H1 (cell line): ENCODE measurements around the gene GIGYF2. TPM values are rescaled to one million over a fixed set of nuclear protein-coding genes. Genes with fewer than 3 reads are reported as not detected.

Experiments
- CTCF ChIA-PET: fragments of 300-600 bp; sonication (Branson Sonifier 250); formaldehyde crosslinking; loops from one replicate; lab custom pipeline; 2021; ENCODE audit not compliant: partially characterized antibody; lab: Charles Lee
- POLR2A ChIA-PET: fragments of 300-600 bp; sonication (Branson Sonifier 250); formaldehyde crosslinking; loops from one replicate; lab custom pipeline; 2021; ENCODE audit warnings: inconsistent platforms; ENCODE audit not compliant: partially characterized antibody; lab: Charles Lee
- DNase-seq, 2 experiments: peaks; one replicate each; pipeline versions ENCODE4 v3.0.0 to v3.0.0-alpha.2; 2010 to 2022; ENCODE audit warnings: low spot score in 2 of 2, low read depth in 1 of 2, mixed read lengths in 1 of 2
- FAIRE-seq: peaks from 2 replicates; lab custom pipeline; 2011; peaks lifted over from hg19 to GRCh38; lab: Jason Lieb, UNC
- H2AFZ ChIP-seq: 2 replicates; pipeline ENCODE4 v1.8.1; 2012; ENCODE audit warnings: low read length, inconsistent platforms
- H2AK5ac ChIP-seq: 2 replicates; pipeline ENCODE4 v1.6.1; 2013; ENCODE audit warnings: low read depth, low read length
- H2BK120ac ChIP-seq: replicated peaks from 2 replicates; pipeline ENCODE3; 2013; ENCODE audit warnings: low read depth, low read length, inconsistent platforms
- H2BK12ac ChIP-seq: 2 replicates; pipeline ENCODE4 v1.6.1; 2013; ENCODE audit warnings: low read depth, low read length
- H2BK15ac ChIP-seq: 2 replicates; pipeline ENCODE4 v1.6.1; 2013; ENCODE audit warnings: low read length
- H2BK20ac ChIP-seq: 2 replicates; pipeline ENCODE4 v1.6.1; 2013; ENCODE audit warnings: low read length
- H2BK5ac ChIP-seq: 2 replicates; pipeline ENCODE4 v1.6.1; 2013; ENCODE audit warnings: low read depth, low read length
- H3K14ac ChIP-seq: 2 replicates; pipeline ENCODE4 v1.6.1; 2013; ENCODE audit warnings: inconsistent platforms; ENCODE audit not compliant: insufficient read length
- H3K18ac ChIP-seq: 2 replicates; pipeline ENCODE4 v1.6.1; 2013; ENCODE audit warnings: low read length; ENCODE audit errors: extremely low read depth
- H3K23ac ChIP-seq: 2 replicates; pipeline ENCODE4 v1.6.1; 2013; ENCODE audit warnings: inconsistent platforms; ENCODE audit not compliant: insufficient read length
- H3K23me2 ChIP-seq: 2 replicates; pipeline ENCODE4 v1.6.1; 2013; ENCODE audit warnings: low read depth, low read length
- H3K27ac ChIP-seq: 2 replicates; pipeline ENCODE4 v1.6.1; 2011; ENCODE audit warnings: low read depth, low read length, inconsistent platforms
- H3K27me3 ChIP-seq, 4 experiments: replicated peaks in 1 of 4; 1 replicate in 1 of 4; 2 replicates in 3 of 4; pipeline versions ENCODE4 v1.6.1 to v1.8.1; 2011 to 2013; ENCODE audit warnings: low read length in 3 of 4, mild to moderate bottlenecking in 3 of 4, inconsistent platforms in 2 of 4, mixed read lengths in 2 of 4, moderate library complexity in 1 of 4; ENCODE audit not compliant: control insufficient read depth in 3 of 4, insufficient read depth in 3 of 4; ENCODE audit errors: extremely low read depth in 1 of 4
- H3K36me3 ChIP-seq, 4 experiments: 2 replicates each; pipeline versions ENCODE4 v1.6.1 to v1.8.1; 2011 to 2013; ENCODE audit warnings: mild to moderate bottlenecking in 4 of 4, low read length in 3 of 4, moderate library complexity in 2 of 4, control low read depth in 1 of 4, inconsistent platforms in 1 of 4; ENCODE audit not compliant: insufficient read depth in 4 of 4, control insufficient read depth in 2 of 4
- H3K4ac ChIP-seq: replicated peaks from 2 replicates; pipeline ENCODE3; 2013; ENCODE audit warnings: low read length, low read depth, mixed read lengths, inconsistent platforms; ENCODE audit not compliant: insufficient read length
- H3K4me1 ChIP-seq, 4 experiments: replicated peaks in 1 of 4; 1 replicate in 1 of 4; 2 replicates in 3 of 4; pipeline versions ENCODE4 v1.6.1 to v1.8.1; 2011 to 2013; ENCODE audit warnings: low read length in 3 of 4, inconsistent platforms in 2 of 4, mixed read lengths in 1 of 4; ENCODE audit not compliant: insufficient read depth in 4 of 4, control insufficient read depth in 3 of 4
- H3K4me2 ChIP-seq, 2 experiments: 2 replicates each; pipeline versions ENCODE4 v1.6.1 to v1.8.1; 2011 to 2013; ENCODE audit warnings: low read depth in 2 of 2, low read length in 2 of 2, control low read depth in 1 of 2, inconsistent platforms in 1 of 2, mild to moderate bottlenecking in 1 of 2; ENCODE audit not compliant: insufficient read depth in 1 of 2
- H3K4me3 ChIP-seq, 4 experiments: fragments of 200-600, 300-600 bp in 1 of 4; sonication (generic), shearing (Covaris generic), sonication (Bioruptor Twin) in 1 of 4; 2 replicates each; pipeline versions ENCODE4 v1.5.1 to v1.8.1; 2011 to 2016; ENCODE audit warnings: low read length in 4 of 4, low read depth in 3 of 4, control low read depth in 2 of 4, inconsistent platforms in 2 of 4, mild to moderate bottlenecking in 2 of 4, mixed read lengths in 1 of 4, moderate library complexity in 1 of 4; ENCODE audit not compliant: insufficient read depth in 2 of 4; ENCODE audit errors: extremely low read depth in 1 of 4
- H3K56ac ChIP-seq: replicated peaks from 2 replicates; pipeline ENCODE3; 2013; ENCODE audit warnings: low read depth, mild to moderate bottlenecking, mixed read lengths, low read length, inconsistent platforms; ENCODE audit not compliant: insufficient read length
- H3K79me1 ChIP-seq: 2 replicates; pipeline ENCODE4 v1.6.1; 2013; ENCODE audit warnings: low read depth, low read length, control low read depth
- H3K79me2 ChIP-seq, 2 experiments: 2 replicates each; pipeline versions ENCODE4 v1.6.1 to v1.8.1; 2012 to 2013; ENCODE audit warnings: low read length in 2 of 2, mild to moderate bottlenecking in 2 of 2, inconsistent platforms in 1 of 2; ENCODE audit not compliant: insufficient read depth in 2 of 2, control insufficient read depth in 1 of 2
- H3K9ac ChIP-seq, 4 experiments: replicated peaks in 1 of 4; 1 replicate in 1 of 4; 2 replicates in 3 of 4; pipeline versions ENCODE4 v1.6.1 to v1.8.1; 2011 to 2013; ENCODE audit warnings: low read depth in 3 of 4, low read length in 3 of 4, control low read depth in 2 of 4, mild to moderate bottlenecking in 2 of 4, moderate library complexity in 2 of 4, inconsistent platforms in 1 of 4; ENCODE audit errors: extremely low read depth in 1 of 4
- H3K9me3 ChIP-seq, 2 experiments: 2 replicates each; pipeline versions ENCODE4 v1.6.1 to v1.8.1; 2012 to 2013; ENCODE audit warnings: mild to moderate bottlenecking in 2 of 2, moderate library complexity in 2 of 2, control low read depth in 1 of 2, inconsistent platforms in 1 of 2, low read depth in 1 of 2, low read length in 1 of 2, mixed read lengths in 1 of 2; ENCODE audit not compliant: insufficient read depth in 2 of 2
- H4K20me1 ChIP-seq, 2 experiments: replicated peaks in 1 of 2; 2 replicates each; pipeline versions ENCODE3 to v1.8.1; 2011 to 2013; ENCODE audit warnings: inconsistent platforms in 2 of 2, low read length in 2 of 2, mild to moderate bottlenecking in 1 of 2; ENCODE audit not compliant: insufficient read depth in 2 of 2, control insufficient read depth in 1 of 2
- H4K5ac ChIP-seq: 2 replicates; pipeline ENCODE4 v1.6.1; 2013; ENCODE audit warnings: low read length, low read depth, mixed read lengths, inconsistent platforms; ENCODE audit not compliant: insufficient read length
- H4K8ac ChIP-seq: 2 replicates; pipeline ENCODE4 v1.8.0; 2013; ENCODE audit warnings: mild to moderate bottlenecking, moderate library complexity, low read length, inconsistent platforms; ENCODE audit not compliant: insufficient read depth; ENCODE audit errors: extremely low read depth
- H4K91ac ChIP-seq: replicated peaks from 2 replicates; pipeline ENCODE3; 2013; ENCODE audit warnings: low read length, mixed read lengths, inconsistent platforms; ENCODE audit not compliant: insufficient read length
- POU5F1 ChIP-seq: IDR thresholded peaks from 2 replicates; pipeline ENCODE4 v1.6.1; 2011; ENCODE audit warnings: low read depth, mild to moderate bottlenecking, low read length, moderate library complexity
- WGBS, 2 experiments: shearing (Covaris generic) in 1 of 2; methylation state at CpG; one replicate each; pipeline versions ENCODE4 v1.1.6 to v1.1.7; 2013 to 2015; ENCODE audit warnings: low lambda C conversion rate in 2 of 2, mixed read lengths in 2 of 2, inconsistent platforms in 1 of 2, low coverage in 1 of 2, missing lambda C conversion rate in 1 of 2; ENCODE audit not compliant: insufficient replicate concordance in 2 of 2, insufficient coverage in 1 of 2, insufficient read length in 1 of 2; ENCODE audit errors: extremely low coverage in 1 of 2, missing lambda C conversion rate in 1 of 2; 5-methylcytosine and 5-hydroxymethylcytosine counted together
- polyA plus RNA-seq, 7 experiments: library from polyadenylated mRNA; depleted of rRNA in 3 of 7; stranded (reverse) in 5 of 7; unstranded in 2 of 7; fragments of >200 nt in 5 of 7; fragments of 200-250 nt in 2 of 7; gene quantifications; 1 replicate in 5 of 7; 2 replicates in 1 of 7; 4 replicates in 1 of 7; pipeline versions ENCODE4 v1.2.1 to v1.2.3, GENCODE V29; 2011 to 2013; ENCODE audit warnings: missing spikeins in 2 of 7, mixed read lengths in 2 of 7
- total RNA-seq: library from RNA; stranded (reverse); fragmentation: NEBNext Ultra II Directional; extraction: Animal tissue kit (Norgen Biotek cat#: 25700); gene quantifications from 2 replicates; pipeline ENCODE4 v1.2.1, GENCODE V29; 2021
- TF ChIP-seq, protein P1 (sequence below): IDR thresholded peaks from 2 replicates; pipeline ENCODE4 v1.6.1; 2011; ENCODE audit warnings: low read depth, mild to moderate bottlenecking, low read length; ENCODE audit not compliant: insufficient read depth

The GIGYF2 gene
- total and polyA plus RNA-seq, 2 of the 8 experiments (the other 6 are each of a cell fraction or from before 2014, with no cell fraction given), result 22.3 to 62.0 TPM

DNA sequence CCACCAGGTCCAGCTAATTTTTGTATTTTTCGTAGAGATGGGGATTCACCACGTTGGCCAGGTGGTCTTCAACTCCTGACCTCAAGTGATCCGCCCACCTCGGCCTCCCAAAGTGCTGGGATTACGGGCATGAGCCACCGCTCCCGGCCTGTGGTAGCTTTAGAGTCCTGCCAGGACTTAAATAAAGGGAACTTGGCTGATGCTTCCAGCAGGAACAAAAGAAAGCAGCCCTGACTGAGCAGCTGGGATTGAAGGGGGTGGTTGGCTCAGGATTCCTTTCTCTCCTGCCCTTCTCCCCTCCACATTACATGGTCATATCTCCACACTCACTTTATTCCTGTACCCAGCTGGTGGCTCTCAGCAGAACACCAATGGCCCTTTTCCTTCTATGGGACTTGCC is 43.7 kb upstream of the GIGYF2 start:
- Histone ChIP-seq H3K4ac (no peak overlapping the region), H2BK120ac (no peak overlapping the region), H2AFZ (no peak overlapping the region), H3K9ac (no peak overlapping the region), H3K23ac (no peak overlapping the region), H3K4me3 (no peak overlapping the region), H2BK12ac (no peak overlapping the region), H3K4me2 (no peak overlapping the region), H3K27ac (no peak overlapping the region), H4K8ac (no peak overlapping the region), H3K79me2 (no peaks in the 10 kb centered on the region), H4K91ac (no peak overlapping the region), H2BK20ac (no peak overlapping the region), H3K4me1 (no peaks in the 10 kb centered on the region), H4K5ac (no peak overlapping the region), H3K79me1 (no peaks in the 10 kb centered on the region), H2BK15ac (no peak overlapping the region), H2AK5ac (no peak overlapping the region), H4K20me1 (no peaks in the 10 kb centered on the region), H3K36me3 (no peaks in the 10 kb centered on the region), H3K14ac (no peak overlapping the region), H3K18ac (no peak overlapping the region), H3K56ac (no peak overlapping the region), H3K9me3 (no peaks in the 10 kb centered on the region), H3K23me2 (no peaks in the 10 kb centered on the region), H3K27me3 (no peaks in the 10 kb centered on the region), H2BK5ac (no peak overlapping the region)
- no peak for FAIRE-seq
- WGBS, 2 experiments, result 95% methylated on average over 5 of the region's 7 CpGs; no CpG with 5 or more reads in 1 of the 2 experiments
- DNase-seq, result no peak
- ChIA-PET CTCF (interaction anchor here (0.6 to 2.0 kb wide), 3 partner anchors 11 to 43 kb away, joined by 3 to 11 read pairs (median 5); no protein-coding TSS in a partner anchor), POLR2A (interaction anchor here (1.2 to 1.7 kb wide), 2 partner anchors 21 to 31 kb away, joined by 4 to 7 read pairs; partner anchors contain the start of gene EFHD1)
- TF ChIP-seq, protein P1, sequence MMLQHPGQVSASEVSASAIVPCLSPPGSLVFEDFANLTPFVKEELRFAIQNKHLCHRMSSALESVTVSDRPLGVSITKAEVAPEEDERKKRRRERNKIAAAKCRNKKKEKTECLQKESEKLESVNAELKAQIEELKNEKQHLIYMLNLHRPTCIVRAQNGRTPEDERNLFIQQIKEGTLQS, result no peak
- no peak for TF ChIP-seq POU5F1
